Left hindlimb (tissue), 1 donor: ENCODE results near the gene OGA.

Source experiments
- DNase-seq: peaks from one replicate; pipeline ENCODE4 v3.0.0-alpha.2; 2018

OGA gene

DNA sequence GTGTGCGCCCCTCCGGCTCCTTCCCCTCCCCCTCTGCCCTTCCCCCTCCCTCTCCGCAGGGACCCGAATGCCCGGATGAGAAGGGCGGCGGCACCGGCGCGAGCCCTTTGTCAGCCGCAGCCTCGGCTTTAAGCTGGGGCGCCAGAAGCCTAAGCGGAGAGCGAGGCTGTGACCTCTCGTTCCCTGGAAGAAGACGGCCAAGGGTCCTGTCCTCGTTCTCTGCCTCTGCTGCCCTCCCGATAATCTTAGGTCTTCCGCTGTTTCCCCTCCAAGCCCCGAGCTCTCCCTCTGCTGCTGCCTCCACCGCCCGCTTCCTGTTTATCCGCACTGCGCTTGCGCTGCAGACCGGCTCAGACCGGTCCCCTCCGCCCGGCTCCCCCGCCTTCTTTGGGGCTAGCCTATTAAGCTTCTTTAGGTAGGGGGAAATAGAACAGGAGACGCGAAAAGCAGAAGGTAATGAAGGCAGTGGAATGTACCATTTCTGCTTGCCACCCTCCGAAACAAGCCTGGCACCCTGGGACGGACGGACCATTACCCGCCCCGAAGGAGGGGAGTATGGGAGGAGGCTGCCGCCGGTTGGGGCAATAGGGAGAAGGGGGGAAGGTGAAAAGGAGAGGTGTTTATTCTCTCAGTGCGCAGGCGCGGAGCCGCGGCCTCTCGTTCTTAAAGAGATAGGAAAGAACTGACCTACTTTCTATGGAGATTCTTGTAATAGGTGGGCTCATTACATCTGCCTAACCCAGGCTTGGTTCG lies at the start of gene OGA:
OGA (minus strand) TSS at position 326 of the 753 bp plus-strand sequence. CDS start 422 bp downstream, outside the sequence.
- peak; percentile 99 for DNase-seq

DNA sequence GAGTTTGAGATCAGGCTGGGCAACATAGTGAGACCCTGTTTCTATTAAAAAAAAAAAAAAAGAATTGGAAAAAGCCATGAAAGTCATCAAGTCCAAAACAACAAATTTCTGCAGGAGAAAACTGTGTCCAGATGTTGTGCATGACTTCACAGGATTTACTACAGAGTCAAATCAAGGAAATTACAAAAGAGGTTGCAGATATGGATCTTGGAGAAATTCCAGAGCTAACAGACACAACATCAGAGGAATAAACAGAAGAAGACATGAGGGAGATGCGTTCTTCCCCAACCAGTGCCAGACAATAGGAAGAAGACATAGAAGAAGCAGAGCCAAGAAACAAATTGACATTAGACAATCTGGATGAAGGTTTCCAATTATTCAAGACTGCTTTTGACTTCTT lies 49.7 kb upstream of the OGA start:
- no peak for DNase-seq

DNA sequence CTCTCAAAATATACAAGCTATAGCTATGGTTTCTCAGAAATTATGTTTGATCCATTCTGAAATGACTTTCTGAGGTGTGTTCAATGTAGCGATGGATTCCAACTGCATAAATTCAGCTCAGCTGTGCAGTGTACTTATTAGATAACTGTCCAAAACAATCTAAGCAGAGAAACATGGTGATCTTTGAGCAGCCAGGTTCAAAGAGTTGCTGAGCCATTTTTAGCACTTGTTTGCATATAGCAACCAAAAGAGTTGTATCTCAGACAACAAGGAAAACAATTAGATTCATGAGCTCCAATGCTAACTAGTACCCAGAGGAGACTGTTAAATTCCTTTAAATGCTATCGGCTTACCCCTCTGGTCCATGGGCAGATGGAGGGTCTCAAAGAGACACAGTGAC lies 41.3 kb upstream of the OGA start:
- DNase-seq: no peak

DNA sequence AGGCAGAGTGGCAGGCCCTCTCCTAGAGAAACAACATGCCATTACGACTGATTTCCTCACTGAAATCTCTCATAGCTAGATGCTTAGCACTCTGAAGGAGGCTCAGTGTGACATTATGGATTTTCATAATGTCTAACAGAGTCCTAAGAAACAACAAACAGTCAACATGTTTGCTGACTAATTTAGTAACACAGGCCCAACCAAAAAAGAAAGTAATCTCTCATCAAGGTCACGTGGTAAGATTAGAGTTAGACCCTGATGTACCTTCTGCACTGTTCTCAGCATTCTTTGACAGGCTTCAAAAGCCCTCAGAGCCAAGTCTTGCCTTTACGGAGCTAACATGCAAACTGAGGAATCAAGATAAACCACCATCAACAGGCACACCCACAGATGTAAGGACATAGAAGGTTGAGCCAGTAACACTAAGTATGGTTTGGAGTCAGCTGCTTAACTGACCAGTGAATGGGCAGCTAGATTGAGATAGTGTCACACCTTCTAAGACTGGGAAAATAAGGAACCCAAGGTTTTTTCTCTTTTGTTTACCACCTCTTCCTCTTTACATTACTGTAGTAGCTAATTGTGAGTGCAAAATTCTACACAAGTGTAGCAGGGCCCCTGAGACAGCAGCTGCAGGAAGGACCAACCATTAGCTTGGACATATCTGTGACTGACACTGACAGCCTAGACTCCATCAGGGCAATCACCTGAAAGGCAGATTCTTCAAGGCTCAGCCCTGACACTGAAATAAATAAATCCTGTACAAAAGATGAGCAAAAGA lies 40.7 kb upstream of the OGA start:
- no peak for DNase-seq

DNA sequence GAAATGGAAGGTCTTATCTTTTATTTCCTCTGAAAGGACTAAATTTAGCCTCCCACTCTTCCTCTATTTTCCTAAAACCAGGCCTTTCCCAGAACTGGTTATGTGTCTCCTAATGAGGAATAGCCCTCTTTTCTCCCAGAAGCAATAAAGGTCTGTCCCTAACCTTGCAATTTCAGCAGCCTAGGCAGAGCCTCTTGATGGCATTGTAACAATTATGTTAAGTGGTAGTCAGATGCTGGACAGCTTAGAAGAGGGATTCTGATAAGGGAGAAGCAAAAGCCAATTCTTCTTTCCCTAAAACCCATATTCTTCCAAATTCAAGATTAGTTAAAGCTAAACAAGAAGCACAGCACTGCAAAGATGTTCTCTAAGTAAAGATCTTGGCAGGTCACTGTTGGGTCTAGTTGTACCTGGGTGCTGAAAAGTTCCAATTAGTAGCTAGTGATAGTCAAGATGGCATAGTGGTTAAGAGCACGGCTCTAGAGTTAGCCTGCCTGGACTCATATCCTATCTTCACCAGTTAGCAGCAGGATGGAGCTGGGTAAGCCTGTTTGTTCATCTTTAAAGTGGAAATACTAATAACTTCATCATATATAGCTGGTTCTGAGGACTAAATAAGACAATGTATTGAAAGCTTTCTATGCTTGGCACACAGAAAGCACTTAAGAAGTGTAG lies 39.7 kb upstream of the OGA start:
- no peak for DNase-seq

DNA sequence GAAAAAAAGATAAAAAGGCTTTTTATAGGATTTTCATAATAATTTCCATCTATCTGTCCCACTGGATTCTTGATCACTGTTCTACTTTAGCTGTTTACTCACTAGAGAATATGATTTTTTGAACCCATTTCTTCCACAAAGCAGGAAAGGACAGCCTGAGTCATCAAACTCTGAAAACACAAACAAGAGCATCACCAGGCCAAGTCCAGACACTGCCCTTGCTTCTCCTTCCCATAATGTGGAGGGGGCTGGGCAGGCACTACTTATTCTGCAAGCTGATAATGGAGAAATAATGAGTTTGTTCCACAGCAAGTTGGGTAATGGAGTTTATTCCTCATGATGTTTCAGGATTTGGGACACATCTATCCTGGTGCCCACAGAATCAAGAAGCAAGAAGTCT lies 38.4 kb upstream of the OGA start:
- no peak for DNase-seq

DNA sequence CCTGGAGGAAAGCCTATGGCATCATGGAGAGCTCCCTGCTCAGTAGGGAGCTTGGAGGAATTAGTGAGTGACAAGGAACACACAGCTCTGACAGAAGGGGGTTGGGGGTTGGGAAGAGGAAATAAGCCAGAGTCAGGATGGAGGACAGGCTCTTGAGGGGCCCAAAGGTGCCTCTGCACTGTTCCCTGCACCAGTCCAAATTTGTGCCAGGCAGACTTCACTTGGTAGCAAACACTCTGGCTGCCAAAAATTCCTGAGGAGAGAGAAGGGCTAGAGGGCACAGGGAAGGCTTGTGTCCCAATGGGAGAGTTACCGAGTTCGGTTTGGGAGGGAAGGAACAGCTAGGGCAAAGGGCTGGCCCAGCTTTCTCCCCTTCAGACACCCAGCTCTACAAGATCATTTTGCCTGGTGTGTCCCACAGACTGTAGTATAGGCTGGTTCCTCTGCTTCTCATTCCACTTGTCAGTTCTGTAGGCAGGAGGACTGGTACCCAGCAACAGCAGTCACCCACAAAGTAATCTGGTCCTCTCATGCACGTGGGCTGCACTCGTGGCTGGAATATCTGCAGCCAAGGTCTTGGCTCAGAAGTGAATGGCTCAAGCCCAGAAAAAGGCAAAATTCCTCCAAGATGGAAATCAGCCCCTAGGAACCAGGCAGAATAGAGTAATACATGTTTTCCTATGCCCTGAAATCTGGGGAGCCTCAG lies 33.3 kb upstream of the OGA start:
- DNase-seq: no peak

DNA sequence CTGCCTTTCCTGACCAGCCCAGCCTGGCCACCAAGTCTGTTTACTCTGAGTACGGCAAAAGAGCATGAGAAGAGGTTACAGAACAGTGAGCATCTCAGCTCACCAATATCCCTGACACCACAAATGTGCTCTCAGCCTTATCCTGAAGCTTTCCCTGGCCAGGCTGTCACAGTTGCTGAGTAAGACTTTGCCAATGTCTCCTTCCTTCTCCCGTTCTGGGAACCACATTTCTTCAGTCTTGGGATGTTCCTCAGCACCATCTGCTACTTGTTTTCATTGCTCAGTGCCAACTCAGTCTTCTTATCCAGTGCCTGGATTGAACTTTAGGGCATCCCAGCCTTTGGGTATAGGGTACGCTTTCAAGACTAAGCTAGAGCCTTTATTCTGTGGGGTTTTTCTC lies 32.5 kb upstream of the OGA start:
- no peak for DNase-seq

DNA sequence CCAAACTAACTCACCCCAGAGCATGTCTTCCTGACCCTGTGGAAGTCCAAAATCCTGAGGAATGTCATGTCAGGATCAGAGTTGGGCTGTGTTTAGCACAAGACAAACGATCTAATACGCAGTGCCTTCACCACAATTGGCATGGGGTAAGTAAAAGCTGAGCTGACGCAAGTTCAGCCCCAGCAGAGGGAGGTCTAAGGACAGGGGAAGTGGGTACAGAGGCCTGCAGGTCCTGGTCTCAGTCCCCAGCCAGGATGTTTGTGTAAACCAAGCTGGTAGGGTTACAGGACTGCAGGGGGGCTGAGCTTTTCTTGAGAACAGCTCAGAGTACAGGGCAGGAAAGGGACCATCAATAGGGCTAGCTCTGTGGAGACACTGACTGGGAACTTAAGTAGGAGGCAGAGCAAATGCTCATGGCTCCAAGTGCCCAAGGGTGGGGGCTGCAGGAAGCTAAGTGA lies 30.7 kb upstream of the OGA start:
- no peak for DNase-seq

DNA sequence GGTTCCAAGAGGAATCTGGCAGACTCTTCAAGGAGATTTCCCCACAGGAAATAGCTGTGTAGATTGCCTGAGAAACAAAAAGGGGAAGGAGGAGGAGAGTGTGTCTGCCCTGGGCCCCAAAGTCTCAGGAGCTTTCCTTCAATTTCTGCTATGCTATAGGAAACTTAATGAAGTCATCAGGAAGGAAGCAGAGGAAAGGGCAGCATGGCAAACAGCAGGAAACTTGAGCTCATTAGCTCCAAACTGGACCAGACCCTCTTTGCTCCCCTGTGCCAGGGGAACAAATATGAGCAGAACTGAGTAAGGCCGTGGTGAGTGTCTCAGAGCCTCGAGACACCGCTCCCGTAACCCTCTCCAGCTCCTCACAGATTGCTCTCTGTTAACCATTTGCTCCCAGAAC lies 30.2 kb upstream of the OGA start:
- no peak for DNase-seq

DNA sequence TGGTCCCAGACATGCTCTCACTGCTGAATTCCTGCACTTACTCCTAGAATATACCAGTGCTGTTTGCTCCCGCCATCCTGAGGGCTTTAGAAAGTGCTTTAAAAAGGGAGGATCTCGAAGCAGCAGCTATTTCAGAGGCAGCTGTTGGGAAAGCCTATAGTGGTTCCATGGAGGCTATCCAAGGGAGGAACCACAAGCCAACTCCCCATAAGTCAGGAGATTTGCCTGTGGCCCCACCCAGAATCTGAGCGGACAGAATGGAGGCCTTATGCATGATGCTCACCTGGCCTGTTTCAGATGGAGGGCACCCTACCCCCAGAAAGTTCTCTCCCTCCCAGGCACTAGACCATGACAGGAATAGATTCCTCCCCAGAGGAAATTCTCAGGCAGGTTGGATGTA lies 27.6 kb upstream of the OGA start:
- no peak for DNase-seq

DNA sequence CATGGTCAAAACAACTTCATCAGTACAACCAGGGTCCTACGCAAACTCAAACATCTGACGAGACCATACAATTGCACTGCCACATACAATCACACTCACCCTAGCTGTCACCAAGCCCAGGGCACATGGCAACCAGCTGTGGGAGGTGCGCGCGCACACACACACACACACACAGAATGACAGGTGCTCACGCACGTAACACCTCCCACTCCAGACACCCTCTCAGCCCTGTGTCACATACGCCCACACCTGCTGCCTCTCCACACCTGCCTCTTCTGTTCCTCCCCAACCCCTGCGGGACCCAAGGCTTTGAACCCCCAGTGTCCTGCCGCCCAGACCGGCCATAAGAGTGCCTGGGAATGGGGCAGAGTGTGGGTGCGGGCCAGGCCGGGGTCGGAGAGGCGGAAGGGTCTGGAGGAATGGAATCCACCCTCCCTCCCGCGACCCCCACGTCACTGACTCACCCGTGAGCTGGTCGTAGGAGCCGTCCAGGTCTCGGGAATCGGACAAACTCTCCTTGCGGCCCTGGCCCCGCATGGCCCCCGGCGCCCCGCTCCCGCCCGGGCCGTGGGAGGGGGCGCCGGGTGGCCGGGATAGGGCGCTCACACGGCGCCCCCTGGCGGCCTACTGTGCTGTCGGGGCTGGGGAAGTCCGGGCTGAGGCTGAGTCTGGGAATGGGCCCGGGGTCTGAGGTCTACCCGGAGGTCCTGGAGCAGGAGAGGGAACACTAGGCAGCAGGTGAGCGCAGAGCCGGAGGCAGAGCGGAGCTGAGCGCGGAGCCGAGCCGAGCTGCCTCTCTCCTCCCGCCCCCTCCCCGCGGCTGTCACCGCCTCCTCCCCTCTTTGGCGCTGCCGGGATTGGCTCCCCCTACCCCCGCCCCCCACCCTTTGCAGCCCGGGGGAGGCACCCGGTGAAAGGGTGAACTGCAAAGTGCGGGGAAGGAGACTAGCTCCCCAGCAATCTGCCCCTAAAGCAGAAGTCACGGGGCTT lies 25.1 kb upstream of the OGA start, which contains the start of gene KCNIP2:
KCNIP2 (minus strand) TSS at position 769 of the 990 bp plus-strand sequence; CDS start at position 537, 232 bp downstream.
- no peak for DNase-seq

DNA sequence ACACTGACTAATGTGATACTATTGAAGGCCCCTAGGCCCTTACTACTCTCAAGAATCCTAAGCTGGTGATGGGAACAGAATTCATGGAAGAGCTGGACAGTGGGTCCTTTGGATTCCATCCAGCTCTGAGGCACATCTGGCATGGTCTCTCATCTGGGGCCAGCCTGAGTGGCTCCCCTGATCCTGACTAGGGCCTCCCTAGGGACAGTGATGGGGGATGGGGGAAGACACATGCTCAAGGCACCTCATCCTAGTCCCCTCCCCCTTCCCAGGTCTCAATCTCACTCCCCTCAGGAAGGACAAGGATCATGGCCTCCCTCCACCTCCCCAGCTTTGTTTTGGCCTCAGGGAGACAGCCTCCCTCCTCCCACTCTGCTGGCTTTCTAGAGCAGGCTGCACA lies 23.6 kb upstream of the OGA start:
- no peak for DNase-seq

DNA sequence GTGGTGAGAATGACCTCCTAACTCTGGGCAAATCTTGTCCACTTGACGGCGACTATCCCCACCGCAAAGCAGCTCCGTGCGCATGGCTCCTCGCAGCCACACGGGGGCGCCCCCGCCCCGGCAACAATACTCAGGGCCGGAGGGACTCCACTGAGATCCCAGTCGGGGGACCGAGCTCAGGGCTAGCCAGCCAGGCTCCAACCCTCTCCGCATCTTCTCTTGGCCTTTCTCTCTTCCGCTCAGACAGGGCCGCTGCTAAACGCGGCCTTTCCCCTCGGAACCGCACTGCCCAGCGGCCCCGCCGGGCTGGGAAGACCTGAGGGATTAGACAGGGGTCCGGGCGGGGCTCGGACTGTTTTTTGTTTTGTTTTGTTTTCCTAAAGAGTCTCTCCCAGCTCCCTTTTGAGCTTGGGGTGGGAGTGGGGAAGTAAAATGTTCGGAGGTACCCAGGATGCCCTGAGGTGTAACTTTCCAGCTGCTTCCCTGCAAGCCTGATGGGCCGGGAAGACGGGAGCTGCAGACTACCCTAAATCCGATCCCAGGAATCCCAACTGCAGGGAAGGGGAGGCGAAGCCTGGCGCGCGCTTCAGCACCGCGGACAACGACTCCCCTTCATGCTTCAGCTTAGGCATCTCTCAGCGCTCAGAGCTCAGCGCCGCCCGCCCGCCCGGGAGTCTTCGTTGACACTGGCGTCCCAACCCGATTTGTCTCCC lies 22.7 kb upstream of the OGA start:
- DNase-seq: peak; percentile 88

DNA sequence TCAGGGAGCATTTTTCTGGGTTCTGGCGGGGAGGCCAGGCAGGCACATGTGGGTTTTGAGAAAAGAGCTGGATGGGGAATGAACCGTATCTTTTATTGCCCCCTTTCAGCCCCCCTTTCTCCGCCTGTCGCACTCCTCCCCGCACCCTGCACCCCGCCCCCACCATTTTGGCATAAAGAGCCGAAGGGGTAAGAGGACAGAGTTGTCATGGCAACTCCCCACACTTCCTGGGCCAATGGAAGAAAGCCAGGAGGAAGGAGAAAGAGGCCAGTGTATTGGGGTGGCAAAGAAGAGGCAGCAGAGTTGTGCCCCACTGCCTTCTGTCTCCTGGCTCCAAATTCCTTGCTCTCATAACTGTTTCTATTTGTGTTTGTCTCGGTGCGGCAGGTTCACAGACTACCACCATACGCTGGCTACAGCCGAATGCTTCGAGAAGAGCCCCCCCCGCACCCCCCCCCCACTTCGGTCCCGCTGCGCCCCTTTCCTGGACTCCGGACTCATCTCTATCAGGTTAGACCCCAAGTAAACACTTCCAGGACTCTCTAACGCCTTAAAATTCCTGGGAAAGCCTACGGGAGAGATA lies 21.9 kb upstream of the OGA start:
- no peak for DNase-seq

DNA sequence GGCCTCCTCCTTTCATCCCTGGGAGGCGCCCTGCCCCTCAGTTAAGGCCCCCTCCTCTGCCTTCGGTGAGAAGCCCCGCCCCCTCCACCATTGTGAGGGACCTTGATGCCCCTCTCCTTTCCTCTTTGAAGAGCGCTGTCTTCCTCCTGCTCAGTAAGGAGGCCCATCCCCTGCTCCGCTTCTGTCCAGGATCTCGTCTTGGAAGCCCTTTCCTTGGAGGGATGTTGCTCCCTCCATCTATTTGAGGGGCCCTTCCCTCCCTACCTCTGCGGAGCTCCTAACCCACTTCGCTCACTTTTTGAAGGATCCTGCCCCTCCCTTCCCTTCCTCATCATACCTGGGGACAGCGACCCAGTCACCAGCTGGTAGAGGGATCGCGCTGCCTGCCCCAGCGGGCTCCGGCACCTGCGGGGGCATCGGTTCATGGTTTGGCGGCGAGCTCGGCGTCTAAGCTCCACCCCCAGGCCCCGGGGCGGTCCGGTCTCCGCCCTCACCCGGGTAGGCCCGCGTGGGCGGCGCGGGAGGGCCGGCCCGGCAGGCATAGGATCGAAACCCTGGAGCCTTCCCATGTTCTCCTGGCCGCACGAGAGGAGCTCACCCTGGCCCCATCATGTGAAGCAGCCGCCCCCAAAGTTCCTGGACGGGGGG lies 21.3 kb upstream of the OGA start:
- no peak for DNase-seq

DNA sequence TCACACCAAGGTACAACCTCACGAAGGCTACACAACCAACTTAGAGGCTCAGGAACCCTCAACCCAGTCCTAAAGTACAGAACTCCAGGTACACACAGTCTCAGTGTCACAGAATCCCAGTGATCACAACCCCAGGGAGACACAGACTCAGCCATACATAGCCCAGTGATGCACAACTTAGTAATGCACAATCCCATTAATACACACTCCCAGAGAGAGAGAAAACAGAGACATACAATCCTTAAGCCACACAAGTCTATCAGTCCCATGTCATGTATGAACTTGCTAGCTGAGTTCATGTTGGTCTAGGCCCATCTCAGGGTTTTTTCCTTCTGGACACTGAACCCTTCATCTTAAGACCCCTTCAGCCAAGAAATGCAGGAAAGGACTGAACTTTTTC lies 20.8 kb upstream of the OGA start:
- DNase-seq: no peak

DNA sequence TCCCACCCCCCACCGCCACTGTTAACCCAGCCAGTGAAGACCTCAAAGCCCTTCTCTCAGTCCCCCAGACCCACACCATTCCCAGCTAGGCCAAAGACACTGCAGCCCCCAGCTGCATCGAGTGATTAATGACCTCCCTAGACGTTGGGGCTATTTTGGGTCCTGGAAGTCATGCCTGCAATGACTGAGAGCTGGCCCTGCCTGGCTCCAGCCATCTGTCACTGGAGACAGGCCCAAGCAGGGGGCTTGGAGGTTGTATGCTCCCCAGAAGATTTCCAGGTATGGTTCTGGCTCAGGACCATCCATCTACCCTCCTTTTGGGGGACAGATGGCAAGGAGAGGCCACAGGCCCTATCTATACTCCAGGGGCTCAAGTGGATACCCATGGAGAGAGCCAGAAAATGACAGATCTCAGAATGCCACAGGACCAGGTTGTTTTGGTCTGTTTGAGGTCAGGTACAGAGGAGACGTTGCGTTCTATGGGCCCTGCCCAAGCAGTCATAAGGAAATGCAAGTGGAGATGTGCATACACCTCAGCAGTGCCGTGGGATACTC lies 20.2 kb upstream of the OGA start:
- DNase-seq: no peak

DNA sequence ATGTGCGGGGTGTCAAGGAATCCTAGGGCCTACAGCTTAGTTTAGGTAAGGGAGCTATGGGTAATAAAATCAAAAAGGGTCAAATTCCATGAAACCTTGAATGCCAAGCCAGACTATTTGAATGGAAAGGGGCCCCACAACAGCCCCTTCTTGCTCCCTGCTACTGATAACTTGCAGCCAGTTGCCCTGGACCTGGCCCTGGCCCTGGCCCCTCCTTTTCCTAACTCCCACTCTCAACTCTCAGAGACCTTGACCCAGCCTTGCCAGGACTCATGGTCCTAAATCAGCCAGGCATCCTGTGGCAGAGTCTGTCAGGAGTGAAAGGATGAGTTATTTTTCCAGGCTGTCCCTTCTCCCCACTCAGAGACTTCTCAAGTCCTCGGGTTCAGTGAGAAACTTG lies 19.5 kb upstream of the OGA start:
- no peak for DNase-seq

DNA sequence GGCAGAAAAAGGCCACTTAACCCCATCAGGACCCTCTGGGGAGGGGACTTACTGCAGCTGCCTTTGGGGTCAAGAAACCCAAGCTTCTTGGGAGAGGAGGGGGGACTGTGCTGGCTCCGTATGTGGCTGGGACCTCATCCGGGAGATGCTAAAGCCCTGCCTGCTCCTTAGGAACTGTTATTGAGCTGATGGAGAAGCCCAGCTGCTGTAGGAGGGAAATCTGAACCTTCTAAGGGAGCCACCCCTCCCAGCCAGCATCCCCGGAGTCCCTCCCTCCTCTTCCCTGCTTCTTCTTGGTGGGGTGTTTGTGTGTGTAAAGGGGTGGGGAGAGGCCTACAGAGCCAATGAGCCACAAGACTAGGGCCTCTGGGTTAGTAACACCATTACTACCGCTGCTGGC lies 17.1 kb upstream of the OGA start:
- DNase-seq: no peak
